HG02943 (cell line): ENCODE measurements around the gene ACHE.
A peak's percentile ranks its signal among the peaks of the same experiment; 100 is the strongest.

ENCODE experiments used
- ATAC-seq: cut with Tn5 transposase; IDR thresholded peaks from one replicate; pipeline ENCODE4 v1.9.1; 2021; ENCODE audit warnings: mild to moderate bottlenecking, low read depth, moderate library complexity; ENCODE audit not compliant: unreplicated experiment

The ACHE gene

GRCh38 chr7:100886142-100886935, 9.3 kb downstream of the ACHE start:
- no peak for ATAC-seq

GRCh38 chr7:100885440-100886141, 10.1 kb downstream of the ACHE start:
- no peak for ATAC-seq

DNA sequence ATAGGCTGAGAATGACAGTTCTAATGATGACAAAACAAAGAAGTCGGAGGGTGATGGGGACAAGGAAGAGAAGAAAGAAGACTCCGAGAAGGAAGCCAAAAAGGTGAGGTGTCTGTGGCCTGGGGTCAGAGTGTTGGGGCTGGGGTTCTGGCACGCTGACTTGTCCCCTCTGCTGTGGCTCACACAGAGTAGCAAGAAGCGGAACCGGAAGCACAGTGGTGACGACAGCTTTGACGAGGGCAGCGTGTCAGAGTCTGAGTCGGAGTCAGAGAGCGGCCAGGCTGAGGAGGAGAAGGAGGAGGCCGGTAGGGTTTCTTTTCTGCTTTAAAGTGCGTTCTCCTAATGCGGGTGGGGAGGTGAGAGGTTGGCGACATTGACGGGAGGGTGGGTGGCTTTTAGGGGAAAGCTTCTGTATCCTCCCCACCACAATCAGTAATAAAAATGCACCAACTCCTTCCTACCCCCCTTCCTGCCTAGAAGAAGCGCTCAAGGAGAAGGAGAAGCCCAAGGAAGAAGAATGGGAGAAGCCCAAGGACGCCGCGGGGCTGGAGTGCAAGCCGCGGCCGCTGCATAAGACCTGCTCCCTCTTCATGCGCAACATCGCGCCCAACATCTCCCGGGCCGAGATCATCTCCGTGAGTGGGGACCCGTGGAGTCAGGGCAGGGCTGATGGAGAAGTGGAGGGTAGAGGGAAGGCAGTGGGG, 10.8 kb downstream of the ACHE start:
- no peak for ATAC-seq

DNA sequence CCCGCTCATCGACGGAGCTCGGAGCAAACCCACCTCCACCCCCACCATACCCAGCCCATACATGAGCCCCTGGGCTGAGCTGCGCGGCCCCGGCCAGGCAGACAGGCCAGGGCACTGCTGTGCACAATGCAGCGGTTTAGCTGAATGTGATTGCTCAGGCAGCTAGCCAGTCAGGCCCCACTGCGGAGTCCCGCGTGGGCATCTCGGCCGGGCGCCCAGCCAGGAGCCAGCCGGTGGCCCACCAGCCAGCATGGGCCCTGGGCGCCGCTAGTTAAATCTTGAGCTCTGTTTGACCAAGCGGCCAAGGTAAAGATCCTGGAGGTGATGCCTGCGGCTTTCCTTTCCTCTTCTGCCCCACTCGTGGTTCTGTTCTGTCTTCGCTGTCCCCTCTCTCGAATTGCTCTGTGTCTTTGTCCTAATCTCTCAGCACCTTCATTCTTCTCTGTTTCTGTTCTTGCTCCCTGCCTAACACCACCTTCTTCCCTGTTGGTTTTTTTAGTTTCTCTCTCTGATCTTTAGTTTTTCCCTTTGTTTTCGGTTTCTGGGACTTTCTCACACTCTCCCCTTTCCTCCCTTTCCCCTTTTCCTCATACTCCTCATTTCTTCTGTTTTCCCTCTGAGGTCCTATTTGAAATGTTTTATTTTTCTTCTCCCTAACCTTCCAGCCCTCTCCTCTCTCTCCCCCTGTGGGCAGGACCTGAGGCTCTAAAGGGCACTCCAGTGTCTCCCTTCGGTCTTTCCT, 12.7 kb downstream of the ACHE start:
- ATAC-seq = no peak

- no peak for ATAC-seq
Measured at GRCh38 chr7:100882201-100882600, 13.5 kb downstream of the ACHE start.

- no peak for ATAC-seq
Measured at GRCh38 chr7:100881136-100881535, 14.6 kb downstream of the ACHE start.

DNA sequence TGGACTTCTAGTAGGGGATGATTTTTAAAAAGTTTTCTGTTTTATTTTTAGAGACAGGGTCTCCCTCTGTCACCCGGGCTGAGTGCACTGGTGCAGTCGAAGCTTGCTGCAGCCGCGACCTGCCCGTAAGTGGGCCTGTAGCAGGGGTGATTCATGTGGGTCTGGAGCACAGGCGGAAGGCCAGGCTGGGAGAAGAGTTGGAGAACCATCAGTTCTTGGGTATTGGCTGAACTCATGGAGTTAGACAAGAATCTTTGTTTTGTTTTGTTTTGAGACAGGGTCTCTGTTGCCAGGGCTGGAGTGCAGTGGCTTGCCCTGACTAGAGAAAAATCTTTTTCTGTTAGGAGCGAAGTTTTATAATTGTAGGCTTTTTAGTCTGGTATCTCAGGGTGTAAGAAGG, 15.0 kb downstream of the ACHE start:
- no peak for ATAC-seq

GRCh38 chr7:100879685-100880261, 15.9 kb downstream of the ACHE start:
- ATAC-seq = no peak

GRCh38 chr7:100878685-100879084, 17.0 kb downstream of the ACHE start:
- ATAC-seq = no peak

GRCh38 chr7:100878013-100878412, 17.7 kb downstream of the ACHE start:
- ATAC-seq = no peak

- peak; percentile 23 for ATAC-seq
Measured at GRCh38 chr7:100875356-100875751, 20.3 kb downstream of the ACHE start.

DNA sequence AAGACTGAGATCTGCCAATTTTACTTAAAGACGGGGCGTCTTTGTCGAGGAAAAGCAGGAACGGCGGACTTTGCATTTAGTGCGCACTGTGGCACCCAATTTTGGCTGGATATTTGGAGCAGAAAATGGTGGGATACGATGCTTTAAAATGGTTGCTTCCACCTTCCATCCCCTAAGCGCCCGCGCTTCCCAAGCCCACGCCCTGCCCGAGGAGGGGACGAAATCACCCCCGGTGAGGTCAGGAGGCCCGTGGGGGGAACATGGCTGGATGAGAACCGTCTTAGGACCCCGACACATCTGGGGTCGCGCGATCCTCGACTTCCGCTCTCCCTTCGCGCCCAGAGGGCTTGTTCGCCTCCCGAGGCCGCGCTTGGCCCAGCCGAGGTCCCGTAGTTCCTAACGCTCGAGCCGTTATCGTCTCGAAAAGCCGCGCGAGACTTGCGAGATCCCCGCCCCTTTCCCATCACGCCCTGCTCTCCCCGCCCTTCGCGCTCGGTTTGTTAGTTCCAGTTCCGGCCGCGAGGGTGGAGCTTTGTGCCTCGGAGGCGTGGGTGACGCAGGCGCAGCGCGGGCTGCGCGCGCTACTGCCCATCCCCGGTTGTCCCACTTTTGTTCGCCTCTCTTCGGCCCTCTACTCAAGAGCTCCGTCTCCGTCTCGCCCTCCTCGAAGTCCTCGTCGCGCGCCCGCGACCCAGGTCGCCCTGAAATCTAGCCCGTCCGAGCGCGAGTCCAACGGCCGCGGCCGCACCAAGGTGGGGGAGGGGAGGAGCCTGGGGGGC, 20.9 kb downstream of the ACHE start, which contains the start of gene SRRT:
Gene SRRT, plus strand, starts transcription at position 527 of the 779 bp plus-strand sequence. CDS start 488 bp downstream, outside the sequence.
- ATAC-seq = peak; percentile 76

DNA sequence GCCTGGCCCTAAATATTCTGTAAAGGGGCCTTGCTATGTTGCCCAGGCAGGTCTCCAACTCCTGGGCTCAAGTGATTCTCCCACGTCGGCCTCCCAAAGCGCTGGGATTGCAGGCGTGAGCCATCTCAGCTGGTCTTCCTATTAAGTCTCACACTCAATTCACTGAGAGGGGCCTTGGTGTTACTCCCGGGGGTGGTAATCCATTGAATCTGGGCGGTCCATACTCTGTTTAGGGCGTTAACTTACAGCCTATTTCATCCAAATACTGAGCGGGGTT, 21.4 kb downstream of the ACHE start:
- ATAC-seq = no peak

DNA sequence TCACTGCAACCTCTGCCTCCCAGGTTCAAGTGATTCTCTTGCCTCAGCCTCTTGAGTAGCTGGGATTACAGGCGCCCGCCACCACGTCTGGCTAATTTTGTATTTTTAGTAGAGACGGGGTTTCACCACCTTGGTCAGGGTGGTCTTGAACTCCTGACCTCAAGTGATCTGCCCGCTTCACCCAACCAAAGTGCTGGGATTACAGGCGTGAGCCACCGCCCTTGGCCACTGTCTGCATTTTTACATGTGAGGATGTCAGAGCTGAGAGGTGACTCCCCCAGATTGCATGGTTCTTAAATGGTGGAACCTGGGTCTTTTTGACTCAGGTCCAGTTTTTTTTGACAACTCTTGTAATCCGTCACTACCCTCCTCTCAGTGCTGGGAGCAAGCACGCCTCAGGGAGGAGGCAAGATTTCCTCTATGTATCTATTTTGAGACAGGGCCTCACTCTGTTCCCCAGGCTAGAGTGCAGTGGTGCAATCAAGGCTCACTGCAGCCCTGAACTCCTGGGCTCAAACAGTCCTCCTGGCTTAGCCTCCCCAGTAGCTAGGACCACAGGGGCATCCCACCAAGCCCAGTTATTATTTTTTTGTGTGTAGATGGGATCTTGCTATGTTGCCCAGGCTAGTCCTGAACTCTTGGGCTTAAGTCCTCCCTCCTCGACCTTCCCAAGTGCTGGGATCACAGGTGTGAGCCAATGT, 21.9 kb downstream of the ACHE start:
- ATAC-seq = no peak

DNA sequence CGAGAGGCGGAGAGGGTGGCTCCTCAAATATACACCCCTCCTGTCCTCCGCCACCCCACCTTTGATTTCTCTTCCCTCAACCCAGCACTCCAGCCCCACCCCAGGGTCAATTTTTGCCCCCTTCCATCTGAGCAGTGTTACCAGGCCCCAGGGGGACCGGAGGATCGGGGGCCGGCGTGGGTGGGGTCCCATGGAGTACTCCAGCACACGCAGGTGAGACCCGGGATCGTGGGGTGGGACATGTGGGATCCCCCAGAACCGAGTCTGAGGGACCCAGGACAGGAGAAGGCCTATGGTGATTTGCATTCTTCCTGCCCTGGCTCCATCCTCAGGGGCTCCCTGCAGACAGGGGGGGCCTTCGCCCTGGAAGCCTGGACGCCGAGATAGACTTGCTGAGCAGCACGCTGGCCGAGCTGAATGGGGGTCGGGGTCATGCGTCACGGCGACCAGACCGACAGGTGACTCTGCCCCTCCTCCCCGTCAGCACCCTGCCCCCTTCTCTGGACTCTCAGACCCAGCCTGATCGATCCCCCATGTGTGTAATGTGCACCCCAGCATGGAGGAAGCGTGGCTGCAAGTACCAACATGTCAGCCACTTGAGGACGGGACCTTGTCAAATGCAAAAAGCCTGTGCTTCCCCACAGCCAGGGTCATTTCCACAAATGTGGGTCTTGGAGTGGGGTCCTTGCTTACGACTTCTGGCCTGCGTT, 27.8 kb downstream of the ACHE start:
- no peak for ATAC-seq

GRCh38 chr7:100867040-100867775, 28.5 kb downstream of the ACHE start, which contains the start of gene TRIP6:
TRIP6 (plus strand) TSS chr7:100867387; CDS start chr7:100867498, 111 bp downstream.
- ATAC-seq = no peak

GRCh38 chr7:100866729-100867039, 29.0 kb downstream of the ACHE start:
- ATAC-seq = no peak
